Kidney (tissue), 14 donors: ENCODE measurements around the gene HNMT. TPM values are rescaled to one million over a fixed set of nuclear protein-coding genes. Genes with fewer than 3 reads are reported as not detected.

Experiments used
- DNase-seq, 5 donors: peaks; one replicate each; pipeline ENCODE4 v3.0.0-alpha.2; 2013 to 2020
- FAIRE-seq: peaks from 2 replicates; lab custom pipeline; 2012; peaks lifted over from hg19 to GRCh38; lab: Jason Lieb, UNC
- H3K27ac ChIP-seq, 2 donors: one replicate each; pipeline ENCODE4 v1.7.0; 2013; ENCODE audit warnings: low read depth in 2 of 2, low read length in 2 of 2, inconsistent platforms in 1 of 2
- H3K27me3 ChIP-seq: one replicate; pipeline ENCODE4 v1.7.1; 2013; ENCODE audit warnings: low read length, inconsistent platforms; ENCODE audit not compliant: control insufficient read depth, insufficient read depth
- H3K36me3 ChIP-seq, 3 donors: one replicate each; pipeline versions ENCODE4 v1.7.0 to v1.7.1; 2013; ENCODE audit warnings: low read length in 3 of 3, control low read depth in 1 of 3, inconsistent platforms in 1 of 3; ENCODE audit not compliant: insufficient read depth in 3 of 3, control insufficient read depth in 2 of 3
- H3K4me1 ChIP-seq, 3 donors: one replicate each; pipeline versions ENCODE4 v1.7.0 to v1.7.1; 2013; ENCODE audit warnings: low read length in 3 of 3, inconsistent platforms in 1 of 3, low read depth in 1 of 3; ENCODE audit not compliant: control insufficient read depth in 2 of 3, insufficient read depth in 2 of 3
- H3K4me3 ChIP-seq, 3 donors: one replicate each; pipeline versions ENCODE4 v1.7.0 to v1.8.1; 2013; ENCODE audit warnings: low read length in 3 of 3, control low read depth in 1 of 3, inconsistent platforms in 1 of 3
- H3K9ac ChIP-seq, 3 donors: one replicate each; pipeline versions ENCODE4 v1.7.0 to v1.7.1; 2013; ENCODE audit warnings: low read length in 3 of 3, control low read depth in 1 of 3, inconsistent platforms in 1 of 3
- H3K9me3 ChIP-seq, 3 donors: one replicate each; pipeline versions ENCODE4 v1.7.0 to v1.7.1; 2013; ENCODE audit warnings: low read length in 3 of 3, control low read depth in 1 of 3, inconsistent platforms in 1 of 3; ENCODE audit not compliant: control insufficient read depth in 2 of 3, insufficient read depth in 1 of 3
- intact Hi-C: fragments of 100-400 bp; cut with DNase I; formaldehyde crosslinking; loops from one replicate; pipeline ENCODE4 v1.11.1; 2022
- polyA plus RNA-seq: library from polyadenylated mRNA; stranded (reverse); fragments of 350-450 nt; fragmentation: Illumina TruSeq; extraction: RNeasy Lipid Tissue Mini Kit (QIAGEN cat#74804); gene quantifications from one replicate; pipeline ENCODE4 v1.2.3, GENCODE V29; 2014; ENCODE audit warnings: low read depth, low replicate concordance; ENCODE audit not compliant: insufficient read depth
- total RNA-seq: library from RNA; stranded (reverse); fragmentation: NEBNext Ultra II Directional; extraction: Animal tissue kit (Norgen Biotek cat#: 25700); gene quantifications from one replicate; pipeline ENCODE4 v1.2.1, GENCODE V29; 2021
- TF ChIP-seq, protein P1 (sequence below): IDR thresholded peaks from 3 replicates; pipeline ENCODE4 v1.5.1; 2012; ENCODE audit warnings: mild to moderate bottlenecking, moderate library complexity, borderline replicate concordance; ENCODE audit not compliant: insufficient read depth; ENCODE audit errors: extremely low read depth
- donor health status: control.
- donor health status: control.
- donor health status: control.
- donor health status: control.
- donor health status: control.
- donor health status: DM: yes; HTN: yes; CAD: no.
- donor health status: Normal renal cell carcinoma (clear cell type).

Gene HNMT
- total and polyA plus RNA-seq, 2 donors from 2014 or later: 61.6 to 69.2 TPM

DNA sequence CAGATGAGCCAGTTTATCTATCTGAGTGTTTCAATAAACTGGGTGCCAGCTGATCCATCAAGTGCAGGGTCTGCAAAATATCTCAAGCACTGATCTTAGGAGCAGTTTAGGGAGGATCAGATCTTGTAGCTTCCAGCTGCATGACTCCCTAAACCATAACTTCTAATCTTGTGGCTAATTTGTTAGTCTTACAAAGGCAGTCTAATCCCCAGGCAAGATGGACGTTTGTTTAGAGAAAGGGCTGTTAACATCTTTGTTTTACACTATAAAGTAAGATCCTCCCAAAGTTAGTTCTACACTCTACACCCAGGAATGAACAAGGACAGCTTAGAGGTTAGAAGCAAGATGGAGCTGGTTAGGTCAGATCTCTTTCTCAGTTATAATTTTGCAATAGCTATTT, 28.7 kb upstream of the HNMT start:
- H3K4me1 ChIP-seq: no peaks in the 10 kb centered on the region
- TF ChIP-seq, protein P1, sequence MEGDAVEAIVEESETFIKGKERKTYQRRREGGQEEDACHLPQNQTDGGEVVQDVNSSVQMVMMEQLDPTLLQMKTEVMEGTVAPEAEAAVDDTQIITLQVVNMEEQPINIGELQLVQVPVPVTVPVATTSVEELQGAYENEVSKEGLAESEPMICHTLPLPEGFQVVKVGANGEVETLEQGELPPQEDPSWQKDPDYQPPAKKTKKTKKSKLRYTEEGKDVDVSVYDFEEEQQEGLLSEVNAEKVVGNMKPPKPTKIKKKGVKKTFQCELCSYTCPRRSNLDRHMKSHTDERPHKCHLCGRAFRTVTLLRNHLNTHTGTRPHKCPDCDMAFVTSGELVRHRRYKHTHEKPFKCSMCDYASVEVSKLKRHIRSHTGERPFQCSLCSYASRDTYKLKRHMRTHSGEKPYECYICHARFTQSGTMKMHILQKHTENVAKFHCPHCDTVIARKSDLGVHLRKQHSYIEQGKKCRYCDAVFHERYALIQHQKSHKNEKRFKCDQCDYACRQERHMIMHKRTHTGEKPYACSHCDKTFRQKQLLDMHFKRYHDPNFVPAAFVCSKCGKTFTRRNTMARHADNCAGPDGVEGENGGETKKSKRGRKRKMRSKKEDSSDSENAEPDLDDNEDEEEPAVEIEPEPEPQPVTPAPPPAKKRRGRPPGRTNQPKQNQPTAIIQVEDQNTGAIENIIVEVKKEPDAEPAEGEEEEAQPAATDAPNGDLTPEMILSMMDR: no peak
- no peaks in the 10 kb centered on the region for H3K27me3 ChIP-seq
- H3K9ac ChIP-seq: no peak overlapping the region
- H3K9me3 ChIP-seq: no peaks in the 10 kb centered on the region
- H3K27ac ChIP-seq: no peak overlapping the region
- no peak for FAIRE-seq
- intact Hi-C loops: no loop called here
- H3K4me3 ChIP-seq: no peak overlapping the region
- H3K36me3 ChIP-seq: no peaks in the 10 kb centered on the region
- DNase-seq: no peak

DNA sequence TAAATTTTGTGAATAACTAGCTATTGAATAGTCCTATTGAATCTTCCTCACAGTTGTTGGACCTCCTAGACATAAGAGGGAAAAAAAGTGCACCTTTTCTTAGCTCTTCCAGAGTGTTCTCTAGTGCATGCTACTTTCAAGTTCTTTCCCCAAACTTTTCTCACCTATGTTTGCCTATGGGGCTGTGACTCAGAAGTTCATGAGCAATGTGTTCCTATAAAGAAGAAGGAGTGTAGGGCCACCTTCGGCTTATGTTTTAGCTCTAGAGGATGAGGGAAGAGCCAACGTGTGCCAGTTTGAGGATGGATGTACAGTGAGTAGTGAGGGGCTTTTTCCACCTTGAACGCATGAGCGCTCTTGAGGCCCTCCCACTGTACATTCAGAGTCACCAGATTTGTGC, 27.0 kb upstream of the HNMT start:
- Histone ChIP-seq H3K36me3 (no peaks in the 10 kb centered on the region), H3K4me1 (peaks cover 0 to 2% (median 0%) of the 10 kb centered on the region in 3 donors), H3K4me3 (no peak overlapping the region), H3K9ac (no peak overlapping the region), H3K27me3 (no peaks in the 10 kb centered on the region), H3K9me3 (no peaks in the 10 kb centered on the region), H3K27ac (no peak overlapping the region)
- intact Hi-C loops: no loop called here
- TF ChIP-seq, protein P1: no peak
- DNase-seq (no peak), FAIRE-seq (no peak)

DNA sequence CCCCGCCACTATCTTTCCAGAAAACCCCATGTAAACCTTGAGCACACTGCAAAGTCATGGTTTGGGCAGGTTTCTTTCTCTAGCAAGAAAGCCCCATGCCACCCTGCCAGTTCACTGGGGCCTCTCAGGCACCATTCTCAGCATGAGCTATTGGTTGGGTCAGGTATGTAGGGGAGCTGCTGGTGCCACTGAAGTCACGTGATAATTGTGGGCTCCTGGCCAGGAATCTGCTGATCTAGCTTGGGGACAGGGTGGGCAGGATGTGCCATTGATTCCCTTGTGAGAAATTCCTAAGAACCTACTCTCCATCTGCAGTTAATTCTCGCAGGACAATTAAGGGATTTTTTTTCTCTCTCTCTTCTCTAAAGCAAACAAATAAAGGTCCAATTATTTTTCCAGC, 26.5 kb upstream of the HNMT start:
- Histone ChIP-seq H3K36me3 (no peaks in the 10 kb centered on the region), H3K27ac (no peak overlapping the region), H3K9ac (no peak overlapping the region), H3K4me1 (peaks cover 0 to 4% (median 0%) of the 10 kb centered on the region in 3 donors), H3K4me3 (no peak overlapping the region), H3K9me3 (no peaks in the 10 kb centered on the region), H3K27me3 (no peaks in the 10 kb centered on the region)
- intact Hi-C loops: no loop called here
- DNase-seq: no peak
- no peak for FAIRE-seq
- TF ChIP-seq, protein P1: no peak

DNA sequence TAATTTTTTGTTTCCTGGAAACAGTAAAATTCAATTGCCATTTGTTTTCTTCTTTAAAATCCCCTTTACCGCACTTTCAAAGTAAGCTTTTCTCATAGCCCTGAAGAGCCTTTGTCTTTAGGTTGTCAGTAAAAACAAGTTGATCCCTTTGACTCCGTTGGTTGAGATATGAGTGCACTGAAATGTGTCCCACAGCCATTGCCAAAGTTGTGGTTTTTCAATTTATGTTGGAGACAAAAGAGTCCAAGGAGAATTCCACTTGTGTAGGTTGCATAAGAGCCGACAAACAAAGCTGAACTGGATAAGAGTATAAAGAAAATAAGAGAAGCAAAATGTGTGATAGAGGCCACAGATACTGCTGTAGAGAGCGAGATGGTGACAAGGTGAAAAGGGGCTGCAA, 26.1 kb upstream of the HNMT start:
- no peaks in the 10 kb centered on the region for H3K36me3 ChIP-seq
- intact Hi-C loops: no loop called here
- no peaks in the 10 kb centered on the region for H3K27me3 ChIP-seq
- H3K9ac ChIP-seq: no peak overlapping the region
- no peak for FAIRE-seq
- no peak overlapping the region for H3K4me3 ChIP-seq
- H3K27ac ChIP-seq: no peak overlapping the region
- TF ChIP-seq, protein P1: no peak
- H3K9me3 ChIP-seq: no peaks in the 10 kb centered on the region
- no peak for DNase-seq
- peaks cover 0 to 9% (median 0%) of the 10 kb centered on the region in 3 donors for H3K4me1 ChIP-seq
